ENCODE data around the gene CTNND1.

- TF ChIP-seq, protein P1, sequence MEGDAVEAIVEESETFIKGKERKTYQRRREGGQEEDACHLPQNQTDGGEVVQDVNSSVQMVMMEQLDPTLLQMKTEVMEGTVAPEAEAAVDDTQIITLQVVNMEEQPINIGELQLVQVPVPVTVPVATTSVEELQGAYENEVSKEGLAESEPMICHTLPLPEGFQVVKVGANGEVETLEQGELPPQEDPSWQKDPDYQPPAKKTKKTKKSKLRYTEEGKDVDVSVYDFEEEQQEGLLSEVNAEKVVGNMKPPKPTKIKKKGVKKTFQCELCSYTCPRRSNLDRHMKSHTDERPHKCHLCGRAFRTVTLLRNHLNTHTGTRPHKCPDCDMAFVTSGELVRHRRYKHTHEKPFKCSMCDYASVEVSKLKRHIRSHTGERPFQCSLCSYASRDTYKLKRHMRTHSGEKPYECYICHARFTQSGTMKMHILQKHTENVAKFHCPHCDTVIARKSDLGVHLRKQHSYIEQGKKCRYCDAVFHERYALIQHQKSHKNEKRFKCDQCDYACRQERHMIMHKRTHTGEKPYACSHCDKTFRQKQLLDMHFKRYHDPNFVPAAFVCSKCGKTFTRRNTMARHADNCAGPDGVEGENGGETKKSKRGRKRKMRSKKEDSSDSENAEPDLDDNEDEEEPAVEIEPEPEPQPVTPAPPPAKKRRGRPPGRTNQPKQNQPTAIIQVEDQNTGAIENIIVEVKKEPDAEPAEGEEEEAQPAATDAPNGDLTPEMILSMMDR (IDR thresholded peaks at IDR 0.05), result no peak
- TF ChIP-seq POLR2A (IDR thresholded peaks at IDR 0.05) (no peak), POLR2AphosphoS5 (IDR thresholded peaks at IDR 0.05; ENCODE audit: insufficient read depth in 1 of 2, low read depth in 1 of 2) (peak in 1 of 2 donors; percentile 14)
Observed at GRCh38 chr11:57776577-57777210, 15.1 kb downstream of the CTNND1 start.
